ENCODE results near the gene NPC2.

NPC2 gene

DNA sequence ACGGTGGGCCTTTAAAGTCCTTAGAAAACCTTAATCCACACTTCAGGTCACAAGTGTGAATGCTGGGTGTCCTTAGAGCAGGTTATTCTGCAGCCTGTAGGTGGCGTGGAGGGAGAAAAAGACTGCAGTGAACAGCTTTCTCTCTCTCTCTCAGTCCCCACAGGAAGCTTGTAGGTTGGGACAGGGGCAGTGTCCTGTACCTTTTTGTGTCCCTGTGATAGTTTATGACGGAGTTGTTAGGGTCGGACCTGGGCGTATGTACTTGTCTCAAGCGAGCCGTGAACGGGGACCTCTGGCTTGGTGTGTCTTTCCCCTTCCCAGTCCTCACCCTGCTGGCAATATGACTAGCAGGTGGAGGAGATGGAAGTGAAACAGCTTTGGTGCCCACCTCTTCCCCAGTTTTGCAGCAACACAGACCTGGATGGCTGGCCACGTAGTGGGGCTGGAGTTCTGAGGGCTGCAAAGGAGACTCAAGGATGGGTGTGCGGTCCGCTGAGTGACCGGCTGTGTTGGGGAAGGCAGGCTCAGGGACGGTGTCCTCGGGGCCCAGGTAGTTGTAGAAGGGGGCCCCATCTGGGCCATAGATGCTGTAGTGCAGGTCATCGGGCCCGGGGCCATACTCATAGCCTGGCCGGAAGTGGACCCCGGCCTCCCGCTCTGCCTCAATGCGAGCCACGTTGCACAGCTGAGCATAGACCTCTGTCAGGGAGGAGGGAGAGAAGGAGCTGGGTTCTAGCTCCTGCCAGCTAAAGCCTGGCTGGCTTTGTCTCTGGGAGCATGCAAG is 9.3 kb upstream of the NPC2 start:
- Histone ChIP-seq H3K9ac (ENCODE audit: low read length) (peak overlapping the region; percentile 13), H3K4me1 (ENCODE audit: control insufficient read depth, insufficient read depth, low read depth, low read length) (peaks cover 4% of the 10 kb centered on the region), H2BK5ac (ENCODE audit: low read depth, low read length, poor library complexity, severe bottlenecking) (no peak overlapping the region), H2BK120ac (ENCODE audit: low read depth, low read length) (no peak overlapping the region), H2AFZ (ENCODE audit: low read depth, low read length) (no peak overlapping the region), H2AK5ac (ENCODE audit: low read length, severe bottlenecking) (peak overlapping the region; percentile 45), H3K36me3 (ENCODE audit: control insufficient read depth in 1 of 2, insufficient read depth in 2 of 2, low read depth in 1 of 2, low read length in 2 of 2) (peaks cover 74 to 94% of the 10 kb centered on the region in 2 experiments), H3K4me2 (ENCODE audit: low read length, poor library complexity, severe bottlenecking) (no peak overlapping the region), H4K91ac (ENCODE audit: low read length) (no peak overlapping the region), H3K27me3 (ENCODE audit: control insufficient read depth in 1 of 2, insufficient read depth in 1 of 2, low read length in 2 of 2) (no peaks in the 10 kb centered on the region), H2BK12ac (ENCODE audit: low read length in 2 of 2) (peak overlapping the region in 1 of 2 experiments; percentile 56), H3K23ac (ENCODE audit: low read length in 2 of 2) (no peak overlapping the region), H3K14ac (ENCODE audit: low read length in 2 of 2) (no peak overlapping the region), H3K27ac (ENCODE audit: low read length, poor library complexity, severe bottlenecking) (peak overlapping the region; percentile 6), H3K4ac (ENCODE audit: low read depth in 1 of 2, low read length in 2 of 2) (no peak overlapping the region), H4K8ac (ENCODE audit: low read length) (no peak overlapping the region), H3K4me3 (ENCODE audit: insufficient read depth in 1 of 2, low read depth in 1 of 2, low read length in 2 of 2) (no peak overlapping the region), H3K18ac (ENCODE audit: low read depth in 1 of 2, low read length in 2 of 2) (no peak overlapping the region), H3K79me1 (replicated peaks; ENCODE audit: low read length, poor library complexity, severe bottlenecking) (peaks cover 27% of the 10 kb centered on the region), H2BK15ac (ENCODE audit: low read depth, poor library complexity, severe bottlenecking) (no peak overlapping the region), H3K9me3 (ENCODE audit: control insufficient read depth, low read length) (no peaks in the 10 kb centered on the region)
- 80% methylated on average over 18 of the region's 21 CpGs for WGBS
- peak; percentile 65 for DNase-seq

- no peak overlapping the region for H3K23ac ChIP-seq (ENCODE audit: low read length in 2 of 2)
- H3K4me1 ChIP-seq (ENCODE audit: control insufficient read depth, insufficient read depth, low read depth, low read length): peaks cover 4% of the 10 kb centered on the region
- H2BK12ac ChIP-seq (ENCODE audit: low read length in 2 of 2): peak overlapping the region; percentile 56 to 73
- no peak overlapping the region for H3K4me3 ChIP-seq (ENCODE audit: insufficient read depth in 1 of 2, low read depth in 1 of 2, low read length in 2 of 2)
- 41% methylated on average over 2 of the region's 5 CpGs for WGBS
- no peak for DNase-seq
- peak overlapping the region; percentile 27 for H3K27ac ChIP-seq (ENCODE audit: low read length, poor library complexity, severe bottlenecking)
- H3K18ac ChIP-seq (ENCODE audit: low read depth in 1 of 2, low read length in 2 of 2): no peak overlapping the region
- H2AK5ac ChIP-seq (ENCODE audit: low read length, severe bottlenecking): peak overlapping the region; percentile 45
- H3K4ac ChIP-seq (ENCODE audit: low read depth in 1 of 2, low read length in 2 of 2): no peak overlapping the region
- peak overlapping the region; percentile 13 for H3K9ac ChIP-seq (ENCODE audit: low read length)
- H3K79me1 ChIP-seq (replicated peaks; ENCODE audit: low read length, poor library complexity, severe bottlenecking): peaks cover 25% of the 10 kb centered on the region
- H4K8ac ChIP-seq (ENCODE audit: low read length): peak overlapping the region; percentile 56
- peak overlapping the region; percentile 28 for H4K91ac ChIP-seq (ENCODE audit: low read length)
- no peaks in the 10 kb centered on the region for H3K27me3 ChIP-seq (ENCODE audit: control insufficient read depth in 1 of 2, insufficient read depth in 1 of 2, low read length in 2 of 2)
- H2BK5ac ChIP-seq (ENCODE audit: low read depth, low read length, poor library complexity, severe bottlenecking): no peak overlapping the region
- H3K4me2 ChIP-seq (ENCODE audit: low read length, poor library complexity, severe bottlenecking): no peak overlapping the region
- H2BK120ac ChIP-seq (ENCODE audit: low read depth, low read length): no peak overlapping the region
- H2BK15ac ChIP-seq (ENCODE audit: low read depth, poor library complexity, severe bottlenecking): peak overlapping the region; percentile 44
- no peaks in the 10 kb centered on the region for H3K9me3 ChIP-seq (ENCODE audit: control insufficient read depth, low read length)
- H3K36me3 ChIP-seq (ENCODE audit: control insufficient read depth in 1 of 2, insufficient read depth in 2 of 2, low read depth in 1 of 2, low read length in 2 of 2): peaks cover 66 to 87% of the 10 kb centered on the region in 2 experiments
- no peak overlapping the region for H3K14ac ChIP-seq (ENCODE audit: low read length in 2 of 2)
- H2AFZ ChIP-seq (ENCODE audit: low read depth, low read length): peak overlapping the region; percentile 72
Observed at GRCh38 chr14:74501691-74502090, 8.6 kb upstream of the NPC2 start.

DNA sequence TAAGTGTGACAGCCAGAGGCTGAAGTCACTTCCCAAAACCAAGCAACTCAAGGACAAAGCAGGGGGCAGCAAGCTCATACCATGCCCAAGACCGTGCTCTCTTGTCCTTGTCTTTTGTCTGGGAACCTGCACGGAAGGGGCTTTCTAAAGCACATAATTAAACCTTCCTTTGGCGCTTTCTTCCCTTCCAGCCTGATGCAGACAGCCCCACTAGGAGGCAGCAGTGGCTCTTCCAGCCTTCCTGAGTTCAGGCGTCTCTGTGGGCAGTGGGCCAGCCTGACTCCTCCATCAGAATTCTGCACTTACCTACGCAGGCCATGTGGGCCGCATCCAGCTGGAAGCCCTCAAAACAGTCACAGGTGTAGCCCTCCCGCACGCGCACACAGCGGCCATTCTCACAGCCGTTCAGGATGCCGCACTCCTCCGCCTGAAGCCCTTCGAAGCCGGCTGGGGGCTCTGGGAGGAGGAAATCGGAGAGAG is 8.1 kb upstream of the NPC2 start:
- WGBS: 49% methylated on average over 16 of the region's 16 CpGs

GRCh38 chr14:74500417-74501134 is 7.5 kb upstream of the NPC2 start:
- no peak overlapping the region for H3K4me3 ChIP-seq (ENCODE audit: insufficient read depth in 1 of 2, low read depth in 1 of 2, low read length in 2 of 2)

More for the DNA sequence above, 8.1 kb upstream of the NPC2 start:
- peak overlapping the region; percentile 5 for H4K91ac ChIP-seq (ENCODE audit: low read length)
- H3K4ac ChIP-seq (ENCODE audit: low read depth in 1 of 2, low read length in 2 of 2): no peak overlapping the region
- H2AK5ac ChIP-seq (ENCODE audit: low read length, severe bottlenecking): no peak overlapping the region
- peak overlapping the region in 1 of 2 experiments; percentile 84 for H2BK12ac ChIP-seq (ENCODE audit: low read length in 2 of 2)
- no peak overlapping the region for H2BK5ac ChIP-seq (ENCODE audit: low read depth, low read length, poor library complexity, severe bottlenecking)
- peaks cover 4% of the 10 kb centered on the region for H3K4me1 ChIP-seq (ENCODE audit: control insufficient read depth, insufficient read depth, low read depth, low read length)
- H3K23ac ChIP-seq (ENCODE audit: low read length in 2 of 2): no peak overlapping the region
- peak overlapping the region; percentile 20 for H3K9ac ChIP-seq (ENCODE audit: low read length)
- peaks cover 61 to 85% of the 10 kb centered on the region in 2 experiments for H3K36me3 ChIP-seq (ENCODE audit: control insufficient read depth in 1 of 2, insufficient read depth in 2 of 2, low read depth in 1 of 2, low read length in 2 of 2)
- no peak overlapping the region for H3K4me2 ChIP-seq (ENCODE audit: low read length, poor library complexity, severe bottlenecking)
- H3K4me3 ChIP-seq (ENCODE audit: insufficient read depth in 1 of 2, low read depth in 1 of 2, low read length in 2 of 2): no peak overlapping the region
- peak overlapping the region; percentile 72 for H2AFZ ChIP-seq (ENCODE audit: low read depth, low read length)
- H2BK120ac ChIP-seq (ENCODE audit: low read depth, low read length): no peak overlapping the region
- no peak overlapping the region for H3K18ac ChIP-seq (ENCODE audit: low read depth in 1 of 2, low read length in 2 of 2)
- H3K14ac ChIP-seq (ENCODE audit: low read length in 2 of 2): peak overlapping the region in 1 of 2 experiments; percentile 7
- peak overlapping the region; percentile 22 for H4K8ac ChIP-seq (ENCODE audit: low read length)
- H2BK15ac ChIP-seq (ENCODE audit: low read depth, poor library complexity, severe bottlenecking): no peak overlapping the region
- peaks cover 24% of the 10 kb centered on the region for H3K79me1 ChIP-seq (replicated peaks; ENCODE audit: low read length, poor library complexity, severe bottlenecking)
- no peaks in the 10 kb centered on the region for H3K27me3 ChIP-seq (ENCODE audit: control insufficient read depth in 1 of 2, insufficient read depth in 1 of 2, low read length in 2 of 2)
- no peaks in the 10 kb centered on the region for H3K9me3 ChIP-seq (ENCODE audit: control insufficient read depth, low read length)
- DNase-seq: peak; percentile 80
- H3K27ac ChIP-seq (ENCODE audit: low read length, poor library complexity, severe bottlenecking): peak overlapping the region; percentile 22

More at GRCh38 chr14:74500417-74501134, 7.5 kb upstream of the NPC2 start:
- Histone ChIP-seq H4K91ac (ENCODE audit: low read length) (peak overlapping the region; percentile 14), H3K18ac (ENCODE audit: low read depth in 1 of 2, low read length in 2 of 2) (no peak overlapping the region), H3K27me3 (ENCODE audit: control insufficient read depth in 1 of 2, insufficient read depth in 1 of 2, low read length in 2 of 2) (no peaks in the 10 kb centered on the region), H3K27ac (ENCODE audit: low read length, poor library complexity, severe bottlenecking) (peak overlapping the region; percentile 22), H3K23ac (ENCODE audit: low read length in 2 of 2) (no peak overlapping the region), H2BK15ac (ENCODE audit: low read depth, poor library complexity, severe bottlenecking) (no peak overlapping the region), H3K4ac (ENCODE audit: low read depth in 1 of 2, low read length in 2 of 2) (no peak overlapping the region), H3K14ac (ENCODE audit: low read length in 2 of 2) (no peak overlapping the region), H3K4me2 (ENCODE audit: low read length, poor library complexity, severe bottlenecking) (no peak overlapping the region), H3K36me3 (ENCODE audit: control insufficient read depth in 1 of 2, insufficient read depth in 2 of 2, low read depth in 1 of 2, low read length in 2 of 2) (peaks cover 55 to 85% of the 10 kb centered on the region in 2 experiments), H2BK5ac (ENCODE audit: low read depth, low read length, poor library complexity, severe bottlenecking) (no peak overlapping the region), H2AFZ (ENCODE audit: low read depth, low read length) (no peak overlapping the region), H3K9ac (ENCODE audit: low read length) (peak overlapping the region; percentile 20), H2BK120ac (ENCODE audit: low read depth, low read length) (no peak overlapping the region), H3K9me3 (ENCODE audit: control insufficient read depth, low read length) (no peaks in the 10 kb centered on the region), H4K8ac (ENCODE audit: low read length) (peak overlapping the region; percentile 53), H2AK5ac (ENCODE audit: low read length, severe bottlenecking) (no peak overlapping the region), H3K4me1 (ENCODE audit: control insufficient read depth, insufficient read depth, low read depth, low read length) (peaks cover 4% of the 10 kb centered on the region), H3K79me1 (replicated peaks; ENCODE audit: low read length, poor library complexity, severe bottlenecking) (peaks cover 19% of the 10 kb centered on the region), H2BK12ac (ENCODE audit: low read length in 2 of 2) (peak overlapping the region in 1 of 2 experiments; percentile 23)
- WGBS: 82% methylated on average over 10 of the region's 10 CpGs
- no peak for DNase-seq

Data from mesenchymal stem cell (in vitro differentiated cells and primary cell).